HepG2 (cell line): ENCODE data around the gene PDGFRB. TPM values are rescaled to one million over a fixed set of nuclear protein-coding genes. Genes with fewer than 3 reads are reported as not detected.

Source experiments
- ARID2 ChIP-seq: sonication (generic); formaldehyde crosslinking; IDR thresholded peaks from 2 replicates; pipeline ENCODE4 v1.8.1; 2022; ENCODE audit warnings: mild to moderate bottlenecking, missing genetic modification reagents, borderline replicate concordance
- ATF6 ChIP-seq: sonication (generic); formaldehyde crosslinking; conservative IDR thresholded peaks from 2 replicates; pipeline ENCODE4 v1.4.0; 2020; ENCODE audit warnings: missing genetic modification reagents
- KMT2B ChIP-seq: IDR thresholded peaks from 2 replicates; pipeline ENCODE4 v1.6.1; 2016; ENCODE audit warnings: missing genetic modification reagents, missing compliant biosample characterization
- NR2F1 ChIP-seq, 2 experiments: fragments of 450-650 bp in 1 of 2; formaldehyde crosslinking in 1 of 2; IDR thresholded peaks; 2 replicates each; pipeline versions ENCODE4 v1.5.0 to v1.6.1; 2016 to 2020; ENCODE audit warnings: mild to moderate bottlenecking in 1 of 2, missing compliant biosample characterization in 1 of 2, missing genetic modification reagents in 1 of 2, moderate library complexity in 1 of 2
- PATZ1 ChIP-seq: sonication (generic); formaldehyde crosslinking; IDR thresholded peaks from 2 replicates; pipeline ENCODE4 v1.4.0; 2020; ENCODE audit warnings: missing genetic modification reagents
- SETDB1 ChIP-seq: sonication (generic); formaldehyde crosslinking; IDR thresholded peaks from 2 replicates; pipeline ENCODE4 v1.5.1; 2020; ENCODE audit warnings: missing genetic modification reagents, mild to moderate bottlenecking, borderline replicate concordance
- SMAD9 ChIP-seq: sonication (generic); formaldehyde crosslinking; IDR thresholded peaks from 2 replicates; pipeline ENCODE4 v1.5.1; 2020; ENCODE audit warnings: mild to moderate bottlenecking, missing genetic modification reagents
- TFDP1 ChIP-seq: IDR thresholded peaks from 2 replicates; pipeline ENCODE4 v1.6.1; 2016; ENCODE audit warnings: missing compliant biosample characterization, missing genetic modification reagents, borderline replicate concordance
- THAP8 ChIP-seq: sonication (generic); formaldehyde crosslinking; IDR thresholded peaks from 2 replicates; pipeline ENCODE4 v1.5.1; 2020; ENCODE audit warnings: missing genetic modification reagents, mild to moderate bottlenecking, borderline replicate concordance
- UBTF ChIP-seq: sonication (generic); formaldehyde crosslinking; IDR thresholded peaks from 2 replicates; pipeline ENCODE4 v1.4.0; 2020; ENCODE audit warnings: mild to moderate bottlenecking, missing genetic modification reagents
- ZNF383 ChIP-seq: sonication (generic); formaldehyde crosslinking; IDR thresholded peaks from 2 replicates; pipeline ENCODE4 v1.4.0; 2020; ENCODE audit warnings: missing genetic modification reagents, mild to moderate bottlenecking, borderline replicate concordance
- ZNF543 ChIP-seq: sonication (generic); formaldehyde crosslinking; IDR thresholded peaks from 2 replicates; pipeline ENCODE4 v1.4.0; 2020; ENCODE audit warnings: mild to moderate bottlenecking, missing genetic modification reagents
- ZNF580 ChIP-seq: IDR thresholded peaks from 2 replicates; pipeline ENCODE4 v1.6.1; 2016; ENCODE audit warnings: low read depth, borderline replicate concordance
- ZNF687 ChIP-seq: sonication (generic); formaldehyde crosslinking; IDR thresholded peaks from 2 replicates; pipeline ENCODE4 v1.5.1; 2020; ENCODE audit warnings: mild to moderate bottlenecking, missing genetic modification reagents, moderate library complexity
- ZNF878 ChIP-seq: sonication (generic); formaldehyde crosslinking; IDR thresholded peaks from 2 replicates; pipeline ENCODE4 v1.8.1; 2023; ENCODE audit warnings: mild to moderate bottlenecking, missing genetic modification reagents, moderate library complexity
- ZSCAN22 ChIP-seq: sonication (generic); formaldehyde crosslinking; IDR thresholded peaks from 2 replicates; pipeline ENCODE4 v1.4.0; 2020; ENCODE audit warnings: mild to moderate bottlenecking, missing genetic modification reagents
- polyA plus RNA-seq, 8 experiments: library from polyadenylated mRNA; depleted of rRNA in 3 of 8; stranded (reverse) in 7 of 8; unstranded in 1 of 8; fragments of >200 nt; fragmentation: Illumina TruSeq in 4 of 8; extraction: Trizol in 4 of 8; gene quantifications; 2 replicates each; pipeline versions ENCODE4 v1.2.1 to v1.2.3, GENCODE V29; 2011 to 2016; ENCODE audit warnings: low read depth in 4 of 8, missing spikeins in 1 of 8, mixed read lengths in 1 of 8; ENCODE audit not compliant: insufficient read depth in 1 of 8
- total RNA-seq, 5 experiments: library from RNA; depleted of rRNA; stranded (reverse); fragments of >200 nt; fragmentation: Illumina TruSeq; extraction: Trizol; gene quantifications; 2 replicates each; pipeline ENCODE4 v1.2.3, GENCODE V29; 2016; ENCODE audit warnings: low read depth in 1 of 5

Gene PDGFRB
- total and polyA plus RNA-seq, 2 of the 13 experiments (the other 11 are each of a cell fraction or from before 2014, with no cell fraction given): 4.0 to 21.0 TPM

- TF ChIP-seq PATZ1 (CRISPR knock-in tag): 0 out of 2 replicates have a peak, but pooled peaks have one; percentile 19
- TF ChIP-seq ZNF580 (CRISPR knock-in tag): no peak
- TF ChIP-seq SMAD9: no peak
- no peak for TF ChIP-seq KMT2B (CRISPR knock-in tag)
- peak; percentile 69 to 86; a peak in 3 of 4 replicates for TF ChIP-seq NR2F1 (CRISPR knock-in tag; IDR thresholded peaks at IDR 0.05)
- no peak for TF ChIP-seq ZNF878 (CRISPR knock-in tag)
- no peak for TF ChIP-seq ATF6 (CRISPR knock-in tag)
- TF ChIP-seq THAP8 (CRISPR knock-in tag): no peak
- TF ChIP-seq ZNF543 (CRISPR knock-in tag): no peak
- 0 out of 2 replicates have a peak, but pooled peaks have one; percentile 19 for TF ChIP-seq UBTF (CRISPR knock-in tag)
- TF ChIP-seq SETDB1 (CRISPR knock-in tag): no peak
- no peak for TF ChIP-seq ZNF383 (CRISPR knock-in tag)
- no peak for TF ChIP-seq ARID2 (CRISPR knock-in tag)
- TF ChIP-seq TFDP1 (CRISPR knock-in tag): no peak
- TF ChIP-seq ZNF687 (CRISPR knock-in tag): peak; percentile 50
- TF ChIP-seq ZSCAN22: no peak
Observed at GRCh38 chr5:150122158-150122510, 33.5 kb downstream of the PDGFRB start (continued).
